ENCODE results near the gene GAK.

GAK gene

GRCh38 chr4:814312-814850, 117.7 kb downstream of the GAK start:
- TF ChIP-seq EZH2phosphoT487 (conservative IDR thresholded peaks at IDR 0.05; ENCODE audit: low read length) (no peak), CTCF (IDR thresholded peaks at IDR 0.05; ENCODE audit: insufficient read depth, low read length, poor library complexity, severe bottlenecking) (no peak)
- H3K9ac ChIP-seq (ENCODE audit: low read length), result no peak overlapping the region
- H3K36me3 ChIP-seq (ENCODE audit: low read length), result no peaks in the 10 kb centered on the region
- H3K27ac ChIP-seq (ENCODE audit: low read depth, low read length), result no peak overlapping the region
- H3K9me2 ChIP-seq (replicated peaks; ENCODE audit: insufficient read depth, low read length), result no peaks in the 10 kb centered on the region
- no peaks in the 10 kb centered on the region for H3K27me3 ChIP-seq (ENCODE audit: low read length)
- no peak overlapping the region for H3K4me2 ChIP-seq (ENCODE audit: low read depth, low read length, poor library complexity, severe bottlenecking)
- H3K9me3 ChIP-seq (ENCODE audit: insufficient read depth, low read length), result no peaks in the 10 kb centered on the region
- no peak overlapping the region for H2AFZ ChIP-seq (ENCODE audit: low read depth, low read length, severe bottlenecking)
- H3F3A ChIP-seq (ENCODE audit: insufficient read depth), result 0 out of 2 replicates have a peak, but pooled peaks cover 3% of the 10 kb centered on the region
- no peaks in the 10 kb centered on the region for H4K20me1 ChIP-seq (ENCODE audit: low read depth, low read length)
- H3K79me2 ChIP-seq (ENCODE audit: insufficient read depth, low read length), result no peaks in the 10 kb centered on the region
- H3K4me3 ChIP-seq (ENCODE audit: insufficient read depth, low read length, poor library complexity, severe bottlenecking), result no peak overlapping the region

GRCh38 chr4:813900-814299, 118.2 kb downstream of the GAK start:
- Histone ChIP-seq H3K27me3 (ENCODE audit: low read length) (no peaks in the 10 kb centered on the region), H3K79me2 (ENCODE audit: insufficient read depth, low read length) (no peaks in the 10 kb centered on the region), H3K27ac (ENCODE audit: low read depth, low read length) (no peak overlapping the region)

GRCh38 chr4:808860-809570, 123.1 kb downstream of the GAK start:
- Histone ChIP-seq H3K9me2 (replicated peaks; ENCODE audit: insufficient read depth, low read length) (no peaks in the 10 kb centered on the region), H3K27ac (ENCODE audit: low read depth, low read length) (no peak overlapping the region), H3K4me3 (ENCODE audit: insufficient read depth, low read length, poor library complexity, severe bottlenecking) (no peak overlapping the region), H4K20me1 (ENCODE audit: low read depth, low read length) (no peaks in the 10 kb centered on the region), H3K36me3 (ENCODE audit: low read length) (no peaks in the 10 kb centered on the region), H3K27me3 (ENCODE audit: low read length) (no peaks in the 10 kb centered on the region), H3K4me2 (ENCODE audit: low read depth, low read length, poor library complexity, severe bottlenecking) (no peak overlapping the region), H3K9me3 (ENCODE audit: insufficient read depth, low read length) (no peaks in the 10 kb centered on the region), H3F3A (ENCODE audit: insufficient read depth) (no peaks in the 10 kb centered on the region), H2AFZ (ENCODE audit: low read depth, low read length, severe bottlenecking) (no peak overlapping the region), H3K79me2 (ENCODE audit: insufficient read depth, low read length) (no peaks in the 10 kb centered on the region), H3K9ac (ENCODE audit: low read length) (no peak overlapping the region)
- no peak for TF ChIP-seq CTCF (IDR thresholded peaks at IDR 0.05; ENCODE audit: insufficient read depth, low read length, poor library complexity, severe bottlenecking)
- no peak for TF ChIP-seq EZH2phosphoT487 (conservative IDR thresholded peaks at IDR 0.05; ENCODE audit: low read length)

More at GRCh38 chr4:813900-814299, 118.2 kb downstream of the GAK start:
- Histone ChIP-seq H3F3A (ENCODE audit: insufficient read depth) (0 out of 2 replicates have a peak, but pooled peaks cover 3% of the 10 kb centered on the region), H4K20me1 (ENCODE audit: low read depth, low read length) (no peaks in the 10 kb centered on the region), H3K9me2 (replicated peaks; ENCODE audit: insufficient read depth, low read length) (no peaks in the 10 kb centered on the region), H3K4me2 (ENCODE audit: low read depth, low read length, poor library complexity, severe bottlenecking) (no peak overlapping the region), H3K9me3 (ENCODE audit: insufficient read depth, low read length) (no peaks in the 10 kb centered on the region), H3K4me3 (ENCODE audit: insufficient read depth, low read length, poor library complexity, severe bottlenecking) (no peak overlapping the region), H2AFZ (ENCODE audit: low read depth, low read length, severe bottlenecking) (no peak overlapping the region), H3K9ac (ENCODE audit: low read length) (no peak overlapping the region), H3K36me3 (ENCODE audit: low read length) (no peaks in the 10 kb centered on the region)
- TF ChIP-seq CTCF (IDR thresholded peaks at IDR 0.05; ENCODE audit: insufficient read depth, low read length, poor library complexity, severe bottlenecking), result no peak
- no peak for TF ChIP-seq EZH2phosphoT487 (conservative IDR thresholded peaks at IDR 0.05; ENCODE audit: low read length)

All from SU-DHL-6 (cell line).